OCI-LY3 (cell line): ENCODE data around the gene ISL1.

Source experiments
- EZH2phosphoT487 ChIP-seq: fragments of 200-600 bp; shearing (Covaris generic); IDR thresholded peaks from 2 replicates; pipeline ENCODE4 v1.6.1; 2018; ENCODE audit warnings: antibody characterized with exemption, mixed run types, low read depth
- TF ChIP-seq, protein P1 (sequence below): fragments of 200-600, 300-600 bp; sonication (generic); IDR thresholded peaks from 2 replicates; pipeline ENCODE4 v1.5.1; 2014; ENCODE audit warnings: antibody characterized with exemption, low read length, low read depth

DNA sequence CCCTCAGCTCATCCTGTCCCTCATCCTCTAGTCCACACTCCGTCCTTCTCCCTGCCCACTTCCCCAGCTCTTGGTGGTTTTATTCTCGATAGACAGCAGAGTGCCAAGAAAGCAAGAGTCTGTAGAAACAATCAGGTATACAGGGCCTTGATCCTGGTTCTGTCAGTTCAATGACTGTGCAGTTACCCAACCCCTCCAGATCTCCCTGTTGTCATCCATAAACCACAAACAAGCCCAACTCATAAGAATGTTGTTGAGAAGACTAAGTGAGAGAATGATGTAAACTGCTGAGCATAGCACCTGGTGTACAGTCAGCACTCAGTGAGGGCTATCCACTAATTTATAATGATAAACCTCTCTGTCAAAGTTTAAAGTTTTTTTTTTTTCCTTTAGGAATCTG lies 31.3 kb downstream of the ISL1 start:
- TF ChIP-seq, protein P1, sequence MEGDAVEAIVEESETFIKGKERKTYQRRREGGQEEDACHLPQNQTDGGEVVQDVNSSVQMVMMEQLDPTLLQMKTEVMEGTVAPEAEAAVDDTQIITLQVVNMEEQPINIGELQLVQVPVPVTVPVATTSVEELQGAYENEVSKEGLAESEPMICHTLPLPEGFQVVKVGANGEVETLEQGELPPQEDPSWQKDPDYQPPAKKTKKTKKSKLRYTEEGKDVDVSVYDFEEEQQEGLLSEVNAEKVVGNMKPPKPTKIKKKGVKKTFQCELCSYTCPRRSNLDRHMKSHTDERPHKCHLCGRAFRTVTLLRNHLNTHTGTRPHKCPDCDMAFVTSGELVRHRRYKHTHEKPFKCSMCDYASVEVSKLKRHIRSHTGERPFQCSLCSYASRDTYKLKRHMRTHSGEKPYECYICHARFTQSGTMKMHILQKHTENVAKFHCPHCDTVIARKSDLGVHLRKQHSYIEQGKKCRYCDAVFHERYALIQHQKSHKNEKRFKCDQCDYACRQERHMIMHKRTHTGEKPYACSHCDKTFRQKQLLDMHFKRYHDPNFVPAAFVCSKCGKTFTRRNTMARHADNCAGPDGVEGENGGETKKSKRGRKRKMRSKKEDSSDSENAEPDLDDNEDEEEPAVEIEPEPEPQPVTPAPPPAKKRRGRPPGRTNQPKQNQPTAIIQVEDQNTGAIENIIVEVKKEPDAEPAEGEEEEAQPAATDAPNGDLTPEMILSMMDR, result no peak
- no peak for TF ChIP-seq EZH2phosphoT487
